ENCODE results near the gene MAMSTR. TPM values are rescaled to one million over a fixed set of nuclear protein-coding genes. Genes with fewer than 3 reads are reported as not detected.
"Not testable (repeated sequence)": the region's sequence is repeated elsewhere in the genome, so short reads cannot be mapped to it uniquely, and the experiment has no call there.

Gene MAMSTR
- total RNA-seq, 2 experiments from 2014 or later: 1.0 to 1.1 TPM

DNA sequence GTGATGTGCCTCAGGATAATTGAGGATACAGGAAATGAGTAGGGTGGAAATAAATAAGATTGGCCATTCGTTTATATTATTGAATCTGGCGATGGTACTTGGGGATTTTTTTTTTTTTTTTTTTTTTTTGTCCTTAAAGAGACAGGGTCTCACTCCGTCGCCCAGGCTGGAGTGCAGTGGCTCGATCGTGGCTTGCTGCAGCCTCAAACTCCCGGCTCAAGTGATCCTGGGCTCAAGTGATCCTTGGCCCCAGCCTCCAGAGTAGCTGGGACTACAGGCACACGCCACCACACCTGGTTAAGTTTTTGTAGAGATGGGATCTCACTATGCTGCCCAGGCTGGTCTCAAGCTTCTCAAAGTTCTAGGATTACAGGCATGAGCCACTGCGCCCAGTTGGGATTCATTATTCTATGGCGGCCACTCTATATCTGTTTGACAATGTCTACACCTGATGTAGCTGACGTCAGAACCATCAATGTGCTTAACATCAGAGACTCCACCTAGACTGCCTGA lies 2.7 kb upstream of the MAMSTR start:
- Mint-ChIP-seq H3K4me3 (no peak overlapping the region), H3K9me3 (ENCODE audit: low read depth) (peaks cover 14% of the 10 kb centered on the region), H3K36me3 (peaks cover 16% of the 10 kb centered on the region), H3K27ac (no peak overlapping the region), H3K4me1 (peaks cover 26% of the 10 kb centered on the region), H3K27me3 (no peaks in the 10 kb centered on the region)
- CTCF ChIA-PET: interaction anchor here (0.7 to 1.9 kb wide), 3 partner anchors 17 to 127 kb away, joined by 3 to 8 read pairs (median 3); no protein-coding TSS in a partner anchor
- ATAC-seq: no peak
- DNase-seq: no peak

DNA sequence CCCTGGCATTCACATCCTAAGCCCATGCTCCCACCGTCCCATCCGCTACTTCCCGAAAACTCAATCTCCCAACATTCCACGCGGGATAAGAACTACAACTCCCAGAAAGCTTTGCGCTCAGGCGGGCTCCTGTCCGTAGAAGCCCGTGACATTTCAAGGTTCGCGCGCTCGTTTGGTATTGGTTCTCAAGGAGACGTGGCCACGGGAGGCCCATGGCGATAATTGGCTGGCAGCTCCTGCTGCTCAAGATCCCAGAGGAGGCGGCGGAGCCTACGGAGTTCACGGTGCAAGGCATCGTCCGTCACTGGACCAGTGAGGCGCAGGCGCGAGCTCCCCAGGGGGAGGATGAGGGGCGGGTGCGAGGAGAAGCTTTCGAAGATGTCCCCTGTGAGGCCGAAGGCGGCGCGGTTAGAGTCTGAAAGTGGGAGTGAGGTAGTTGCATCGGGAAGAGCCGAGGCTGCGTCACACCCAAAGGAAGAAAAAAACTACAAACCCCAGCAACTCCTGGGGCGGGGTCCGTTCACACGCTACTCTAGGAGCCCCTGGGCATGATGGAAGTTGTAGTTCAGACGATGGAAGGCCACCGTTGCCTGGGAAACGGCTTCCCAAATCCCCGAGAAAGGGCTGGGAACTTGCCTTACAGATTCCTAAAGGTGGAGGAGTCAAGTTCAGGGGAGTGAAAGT lies 1.2 kb upstream of the MAMSTR start:
- peak overlapping the region; percentile 95 for H3K4me3 Mint-ChIP-seq
- peaks cover 19% of the 10 kb centered on the region for H3K4me1 Mint-ChIP-seq
- H3K36me3 Mint-ChIP-seq: peaks cover 10% of the 10 kb centered on the region
- H3K27me3 Mint-ChIP-seq: no peaks in the 10 kb centered on the region
- ATAC-seq: peak; percentile 97
- peaks cover 7% of the 10 kb centered on the region for H3K9me3 Mint-ChIP-seq (ENCODE audit: low read depth)
- DNase-seq: peak; percentile 98
- H3K27ac Mint-ChIP-seq: peak overlapping the region; percentile 98
- CTCF ChIA-PET: interaction anchor here (0.7 to 1.9 kb wide), 3 partner anchors 18 to 122 kb away, joined by 3 to 8 read pairs (median 4); partner anchors contain the start of gene CA11

DNA sequence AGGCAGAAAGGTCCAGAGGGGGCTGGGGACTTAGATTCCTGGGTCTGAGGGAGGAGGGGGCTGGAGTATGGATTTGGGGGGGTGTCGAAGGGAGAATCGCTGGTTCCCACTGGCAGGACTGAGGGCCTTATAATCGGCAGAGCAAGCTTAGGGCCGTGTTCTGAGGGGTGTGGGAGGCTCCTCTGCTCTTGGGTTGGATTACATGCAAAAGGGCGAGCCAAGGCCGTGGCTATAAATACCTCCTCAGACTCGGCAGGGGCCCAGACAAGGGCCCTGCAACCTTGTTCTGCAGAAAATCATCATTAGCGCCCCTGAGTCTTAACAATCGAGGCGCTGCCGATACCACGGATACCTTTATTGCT lies 707 bp upstream of the MAMSTR start:
- Mint-ChIP-seq H3K27ac (peak overlapping the region; percentile 98), H3K4me1 (peaks cover 16% of the 10 kb centered on the region), H3K36me3 (peaks cover 5% of the 10 kb centered on the region), H3K4me3 (peak overlapping the region; percentile 95), H3K9me3 (ENCODE audit: low read depth) (peaks cover 3% of the 10 kb centered on the region), H3K27me3 (no peaks in the 10 kb centered on the region)
- ATAC-seq (peak; percentile 25), DNase-seq (no peak)
- CTCF ChIA-PET: interaction anchor here (0.7 to 1.9 kb wide), 3 partner anchors 19 to 122 kb away, joined by 3 to 8 read pairs (median 4); partner anchors contain the start of gene CA11

DNA sequence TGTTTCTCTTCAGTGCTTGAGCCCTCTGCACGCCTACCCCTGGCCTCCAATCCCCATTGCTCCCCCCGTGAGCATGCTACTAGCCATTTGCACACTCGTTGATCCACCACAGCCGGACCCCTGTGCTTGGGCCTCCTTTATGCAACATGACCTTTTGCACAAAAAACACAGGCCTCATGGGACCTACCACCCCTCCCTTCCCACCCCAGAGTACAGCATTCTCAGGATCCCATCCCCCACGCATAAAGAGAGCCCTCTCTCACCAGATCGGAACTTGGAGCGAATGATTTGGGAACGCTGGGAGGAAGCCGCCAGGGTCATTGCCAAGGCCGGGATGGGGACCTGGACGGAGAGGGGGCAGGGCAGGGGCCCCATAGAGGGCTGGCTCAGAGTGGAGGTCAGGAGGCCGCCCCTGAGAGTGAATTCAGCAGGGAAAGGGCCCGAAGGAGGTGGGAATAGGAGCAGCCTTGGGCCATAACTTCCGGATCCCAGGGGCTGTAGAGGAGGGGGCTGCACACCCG lies 754 bp downstream of the MAMSTR start:
- Mint-ChIP-seq H3K4me3 (no peak overlapping the region), H3K27me3 (no peaks in the 10 kb centered on the region), H3K4me1 (peaks cover 16% of the 10 kb centered on the region), H3K36me3 (no peaks in the 10 kb centered on the region), H3K27ac (no peak overlapping the region), H3K9me3 (ENCODE audit: low read depth) (no peaks in the 10 kb centered on the region)
- no peak for ATAC-seq
- DNase-seq: no peak
- CTCF ChIA-PET: no interaction called here

DNA sequence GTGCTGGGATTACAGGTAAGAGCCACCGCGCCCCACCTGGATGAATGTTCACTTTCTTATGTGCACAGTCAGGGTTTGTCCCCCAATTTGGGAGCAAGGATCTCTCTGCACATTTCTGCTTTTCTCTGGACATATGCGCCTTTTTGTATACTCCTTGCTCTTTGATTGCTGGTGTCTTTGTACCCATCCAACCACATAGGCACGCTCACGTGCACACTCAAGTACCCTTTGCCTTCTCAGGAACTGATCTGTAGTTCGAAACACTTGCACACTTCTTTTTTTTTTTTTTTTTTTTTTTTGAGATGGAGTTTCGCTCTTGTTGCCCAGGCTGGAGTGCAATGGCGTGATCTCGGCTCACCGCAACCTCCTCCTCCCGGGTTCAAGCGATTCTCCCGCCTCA lies 1.4 kb downstream of the MAMSTR start:
- CTCF ChIA-PET; H3K27me3 Mint-ChIP-seq; H3K36me3 Mint-ChIP-seq; DNase-seq; ATAC-seq; H3K27ac Mint-ChIP-seq; H3K9me3 Mint-ChIP-seq (ENCODE audit: low read depth); H3K4me3 Mint-ChIP-seq: not testable (repeated sequence)
- H3K4me1 Mint-ChIP-seq: peaks cover 18% of the 10 kb centered on the region

DNA sequence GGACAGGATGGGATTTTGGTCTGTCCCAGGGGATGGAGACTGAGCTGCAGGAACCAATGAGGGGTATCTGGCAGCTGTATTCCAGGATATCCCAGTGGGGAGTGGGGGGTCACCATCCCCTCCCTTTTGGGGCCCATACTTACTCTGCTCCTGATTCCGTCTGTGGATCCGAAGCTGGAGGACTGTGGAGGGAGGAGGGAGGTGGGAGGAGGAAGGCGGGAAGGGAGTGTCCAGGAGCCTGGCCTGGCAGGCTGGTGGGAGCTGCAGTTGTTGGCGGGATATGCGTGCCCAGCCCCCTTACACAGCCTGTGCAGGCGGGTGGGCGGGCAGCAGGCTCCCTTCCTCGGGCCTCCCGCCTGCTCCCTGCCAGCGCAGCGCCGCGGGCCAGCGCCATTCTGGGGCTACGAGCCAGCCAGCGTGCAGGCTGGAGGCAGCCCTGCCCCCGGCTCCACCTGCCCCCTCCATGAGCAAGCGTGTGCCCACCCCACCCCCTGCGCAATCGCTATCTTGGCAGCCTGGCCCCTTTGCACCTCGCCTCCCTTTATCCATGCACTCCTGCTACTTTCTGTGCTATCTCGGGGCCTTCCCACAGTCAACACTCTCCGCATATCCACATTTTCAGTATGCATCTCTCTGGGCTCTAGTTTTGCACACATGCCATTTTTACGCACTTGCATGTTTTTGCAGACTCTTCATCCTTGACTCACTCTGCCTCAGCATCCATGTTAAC lies 2.8 kb downstream of the MAMSTR start:
- H3K4me3 Mint-ChIP-seq: no peak overlapping the region
- no peaks in the 10 kb centered on the region for H3K27me3 Mint-ChIP-seq
- H3K9me3 Mint-ChIP-seq (ENCODE audit: low read depth): no peaks in the 10 kb centered on the region
- no peak for DNase-seq
- CTCF ChIA-PET: interaction anchor here (0.6 to 1.7 kb wide), 3 partner anchors 9 to 1233 kb away, joined by 3 to 5 read pairs (median 3); partner anchors contain the start of gene KPTN
- ATAC-seq: no peak
- peaks cover 16% of the 10 kb centered on the region for H3K4me1 Mint-ChIP-seq
- H3K36me3 Mint-ChIP-seq: peaks cover 2% of the 10 kb centered on the region
- H3K27ac Mint-ChIP-seq: no peak overlapping the region

DNA sequence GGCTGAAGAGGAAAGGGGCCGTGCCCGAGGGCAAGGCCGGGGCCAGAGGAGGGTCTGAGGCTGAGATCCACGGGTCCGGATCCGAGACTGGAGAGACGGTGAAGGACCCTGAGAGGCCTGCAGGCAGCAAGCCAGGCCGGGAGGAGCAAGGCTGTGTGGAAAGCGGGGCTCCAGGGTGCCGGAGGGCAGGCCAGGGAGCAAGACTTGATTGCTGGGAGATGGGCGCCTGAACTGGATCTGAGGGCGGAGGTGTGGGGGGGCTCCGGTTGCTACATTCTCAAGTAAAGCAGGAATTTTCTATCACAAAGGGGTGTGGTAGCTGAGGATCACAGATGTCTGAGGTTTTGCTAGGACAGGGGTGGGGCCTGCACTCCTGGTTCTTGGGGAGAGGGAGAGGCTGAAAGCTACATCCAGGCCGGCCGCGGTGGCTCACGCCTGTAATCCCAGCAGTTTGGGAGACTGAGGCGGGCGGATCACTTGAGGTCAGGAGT lies 3.8 kb downstream of the MAMSTR start:
- DNase-seq (no peak), ATAC-seq (no peak)
- Mint-ChIP-seq H3K9me3 (ENCODE audit: low read depth) (no peaks in the 10 kb centered on the region), H3K27ac (no peak overlapping the region), H3K4me1 (peaks cover 15% of the 10 kb centered on the region), H3K4me3 (peak overlapping the region; percentile 79), H3K27me3 (no peaks in the 10 kb centered on the region), H3K36me3 (peaks cover 8% of the 10 kb centered on the region)
- CTCF ChIA-PET: interaction anchor here (1.2 kb wide), 1 partner anchor 41 kb away, joined by 3 read pairs; no protein-coding TSS in a partner anchor

DNA sequence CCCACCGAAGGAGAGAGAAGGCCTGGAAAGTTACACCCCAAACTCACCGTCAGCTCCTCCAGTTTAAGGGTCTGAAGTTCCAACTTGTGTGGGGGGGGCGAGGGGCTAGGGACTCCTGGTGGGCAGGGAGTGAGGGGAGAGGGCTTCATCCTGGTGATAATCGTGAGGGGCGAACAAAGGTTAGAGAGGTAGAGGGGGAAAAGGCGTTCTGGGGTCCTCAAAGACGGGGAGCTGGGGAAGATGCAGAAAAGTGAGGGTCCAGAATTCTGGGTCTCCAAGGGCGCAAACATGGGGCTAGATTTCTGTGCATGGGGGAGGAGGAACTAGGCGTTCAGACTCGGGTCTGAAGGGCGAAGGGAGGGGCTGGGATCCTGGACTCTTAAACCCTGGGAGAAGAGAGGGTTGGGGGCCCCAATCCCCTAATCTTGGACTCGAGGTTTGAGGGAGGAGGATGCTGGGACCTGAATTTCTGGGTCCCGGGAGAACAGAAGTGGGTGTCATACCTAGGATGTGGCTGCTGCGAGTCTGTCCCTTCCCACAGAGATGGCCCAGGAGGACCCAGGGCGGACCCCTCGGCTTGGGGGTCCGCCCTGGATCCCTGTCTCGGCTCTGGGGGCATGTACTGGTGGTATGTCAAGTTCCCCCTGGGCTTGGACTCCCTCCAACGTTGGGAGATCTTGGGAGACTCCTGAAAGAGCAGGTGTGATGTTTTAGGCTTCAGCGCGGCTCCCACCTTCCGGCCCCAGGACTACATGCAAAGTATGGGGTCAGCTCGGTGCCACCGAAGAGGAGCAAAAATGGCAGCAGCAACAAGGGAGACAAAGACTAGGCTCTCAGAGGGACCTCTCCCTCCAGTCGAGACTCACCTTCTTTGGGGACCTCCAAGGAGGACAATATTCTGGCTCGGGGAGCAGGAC lies 4.5 kb downstream of the MAMSTR start:
- H3K4me1 Mint-ChIP-seq: peaks cover 10% of the 10 kb centered on the region
- H3K4me3 Mint-ChIP-seq: peak overlapping the region; percentile 79
- H3K36me3 Mint-ChIP-seq: peaks cover 9% of the 10 kb centered on the region
- CTCF ChIA-PET: interaction anchor here (1.1 to 2.4 kb wide), 2 partner anchors 10 to 24 kb away, joined by 4 to 9 read pairs; no protein-coding TSS in a partner anchor
- ATAC-seq: no peak
- no peak for DNase-seq
- H3K9me3 Mint-ChIP-seq (ENCODE audit: low read depth): no peaks in the 10 kb centered on the region
- no peaks in the 10 kb centered on the region for H3K27me3 Mint-ChIP-seq
- peak overlapping the region; percentile 82 for H3K27ac Mint-ChIP-seq

DNA sequence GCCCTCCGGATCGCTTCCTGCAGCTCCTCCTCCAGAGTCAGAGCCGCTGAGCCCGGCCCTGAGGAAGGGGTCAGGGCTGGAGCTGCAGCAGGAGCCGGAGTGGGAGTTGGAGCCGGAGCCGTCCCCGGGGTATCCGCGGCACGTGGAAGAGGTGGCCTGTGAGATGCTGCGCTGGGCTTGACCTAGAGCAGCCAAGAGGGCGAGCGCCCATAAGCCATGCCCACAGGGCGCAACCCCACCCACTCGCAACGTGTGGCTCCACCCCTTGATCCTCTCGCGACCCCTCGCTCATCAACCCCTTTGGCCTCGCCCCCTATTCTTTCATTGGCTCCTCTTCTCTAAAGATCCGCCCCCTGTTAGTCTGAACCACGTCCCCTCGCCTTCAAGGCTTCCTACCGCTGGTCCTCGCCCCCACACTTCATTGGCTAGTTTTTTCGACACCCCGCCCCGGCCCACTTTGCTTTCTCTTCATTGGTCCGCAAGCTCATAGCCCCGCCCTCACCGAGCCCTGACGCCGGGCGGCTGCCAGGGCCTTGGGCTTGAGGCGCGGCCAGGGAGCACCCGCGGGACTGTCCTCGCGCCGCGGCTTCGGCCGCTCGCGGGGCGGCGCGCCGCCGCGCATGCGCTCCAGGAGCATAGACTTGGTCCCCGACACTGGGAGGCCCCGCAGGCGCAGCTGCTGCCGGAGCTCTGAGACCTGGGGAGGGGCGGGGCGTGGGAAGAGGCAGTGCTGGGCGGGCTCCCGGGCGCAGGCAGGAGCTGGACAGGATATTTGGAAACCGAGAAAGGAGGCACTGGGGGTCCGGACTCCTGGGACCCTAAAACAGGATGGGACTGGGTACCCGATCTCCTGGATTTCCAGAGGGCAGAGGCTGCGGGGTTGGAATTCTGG lies 5.4 kb downstream of the MAMSTR start:
- peaks cover 9% of the 10 kb centered on the region for H3K36me3 Mint-ChIP-seq
- peak overlapping the region; percentile 79 for H3K4me3 Mint-ChIP-seq
- H3K27ac Mint-ChIP-seq: peak overlapping the region; percentile 82
- H3K4me1 Mint-ChIP-seq: peaks cover 10% of the 10 kb centered on the region
- no peaks in the 10 kb centered on the region for H3K9me3 Mint-ChIP-seq (ENCODE audit: low read depth)
- DNase-seq (peak; percentile 99), ATAC-seq (peak; percentile 95)
- CTCF ChIA-PET: interaction anchor here (0.9 to 2.4 kb wide), 6 partner anchors 11 to 279 kb away, joined by 3 to 9 read pairs (median 4); partner anchors contain the start of genes GYS1 and RUVBL2
- no peaks in the 10 kb centered on the region for H3K27me3 Mint-ChIP-seq

DNA sequence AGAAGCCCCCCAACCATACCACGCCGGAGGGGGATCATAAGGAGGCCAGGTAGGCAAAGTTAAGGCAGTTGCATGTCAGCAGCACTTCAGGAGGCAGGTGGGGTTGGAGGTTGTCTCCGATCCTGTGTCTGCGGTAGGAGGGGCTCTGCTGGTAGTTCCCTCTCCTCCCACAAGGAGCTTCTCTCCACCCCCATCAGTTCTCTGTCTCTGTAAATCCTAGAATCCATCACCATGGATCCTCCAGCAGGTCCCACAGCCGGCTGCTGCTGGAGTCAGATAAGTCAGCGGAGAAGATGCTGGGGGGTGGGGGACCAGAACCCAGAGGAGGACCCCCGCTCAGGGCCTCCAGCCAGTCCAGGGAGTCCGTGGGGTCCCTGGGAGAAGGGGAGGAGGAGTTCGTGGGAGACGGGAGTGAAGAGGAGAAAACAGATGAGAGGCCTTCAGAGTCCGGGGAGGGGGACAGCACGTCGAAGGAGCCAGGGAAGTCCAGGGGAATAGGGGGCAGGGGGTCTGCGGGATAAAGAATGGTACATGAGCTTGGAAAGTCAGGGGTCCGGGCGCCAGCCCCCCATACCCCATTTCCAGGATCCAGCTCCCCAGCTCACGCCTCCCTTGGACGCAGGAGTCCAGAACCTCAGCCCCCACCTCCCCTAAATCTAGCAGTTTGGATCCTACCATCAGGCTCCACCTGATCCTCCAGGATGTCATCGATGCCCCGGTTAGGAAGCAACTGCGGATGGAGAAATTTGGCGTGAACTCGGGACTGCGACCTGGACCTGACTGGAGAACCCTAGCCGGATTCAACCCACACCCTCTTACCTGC lies 6.3 kb downstream of the MAMSTR start:
- Mint-ChIP-seq H3K36me3 (peaks cover 9% of the 10 kb centered on the region), H3K27ac (peak overlapping the region; percentile 62), H3K9me3 (ENCODE audit: low read depth) (no peaks in the 10 kb centered on the region), H3K4me3 (peak overlapping the region; percentile 79), H3K4me1 (peaks cover 10% of the 10 kb centered on the region), H3K27me3 (no peaks in the 10 kb centered on the region)
- no peak for DNase-seq
- no peak for ATAC-seq
- CTCF ChIA-PET: interaction anchor here (0.9 to 2.4 kb wide), 6 partner anchors 14 to 280 kb away, joined by 3 to 9 read pairs (median 3); partner anchors contain the start of genes GYS1 and RUVBL2

DNA sequence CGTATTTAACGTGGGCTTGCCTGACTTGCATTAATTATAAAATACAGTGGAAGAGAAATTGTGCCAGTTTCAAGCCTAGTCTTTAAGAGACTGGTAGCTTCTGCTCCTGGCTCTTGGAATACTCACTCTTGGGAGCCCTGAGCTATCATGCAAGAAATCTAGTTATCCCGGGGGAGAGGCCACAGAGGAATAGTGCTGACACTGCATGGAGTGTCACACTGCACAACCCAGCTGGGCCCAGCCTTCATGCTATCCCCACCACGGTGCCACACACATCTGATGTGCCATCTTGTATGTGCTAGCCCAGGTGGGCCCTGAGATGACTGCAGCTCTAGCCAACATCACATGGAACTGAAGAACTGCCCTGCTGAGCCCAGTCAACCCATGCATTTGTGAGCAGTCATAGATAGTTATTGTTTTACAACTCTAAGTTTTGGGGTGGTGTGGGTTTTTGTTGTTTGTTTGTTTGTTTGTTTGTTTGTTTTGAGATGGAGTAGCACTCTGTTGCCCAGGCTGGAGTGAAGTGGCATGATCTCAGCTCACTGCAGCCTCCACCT lies 8.3 kb downstream of the MAMSTR start:
- Mint-ChIP-seq H3K9me3 (ENCODE audit: low read depth) (no peaks in the 10 kb centered on the region), H3K4me3 (no peak overlapping the region), H3K27ac (no peak overlapping the region), H3K27me3 (no peaks in the 10 kb centered on the region), H3K36me3 (peaks cover 9% of the 10 kb centered on the region), H3K4me1 (peaks cover 10% of the 10 kb centered on the region)
- no peak for DNase-seq
- ATAC-seq: no peak
- CTCF ChIA-PET: interaction anchor here (1.2 kb wide), 1 partner anchor 77 kb away, joined by 4 read pairs; no protein-coding TSS in a partner anchor

Measured in activated CD8-positive, alpha-beta memory T cell treated with anti-CD3 and anti-CD28 coated beads, Interleukin-2, amount 10 ng/mL, durations not matched to agents 7 days and 5 days (primary cell).